Retinal pigment epithelial cell (primary cell): Measurements from ENCODE around the gene RILPL1.

Experiments used
- DNase-seq: peaks from one replicate; pipeline ENCODE4 v3.0.0-alpha.2; 2010; ENCODE audit warnings: low read depth
- H3K4me3 ChIP-seq: 2 replicates; pipeline ENCODE4 v1.5.1; 2011; ENCODE audit warnings: mild to moderate bottlenecking, low read length, control low read depth, moderate library complexity
- CTCF ChIP-seq: conservative IDR thresholded peaks from 2 replicates; pipeline ENCODE4 v1.5.1; 2011; ENCODE audit warnings: low read depth, low read length, control low read depth, inconsistent platforms

Gene RILPL1

GRCh38 chr12:123491481-123491880 is 42.0 kb downstream of the RILPL1 start:
- no peak for TF ChIP-seq CTCF

GRCh38 chr12:123491056-123491455 is 42.5 kb downstream of the RILPL1 start:
- no peak overlapping the region for H3K4me3 ChIP-seq
- TF ChIP-seq CTCF: no peak
- DNase-seq: no peak

More at GRCh38 chr12:123491481-123491880, 42.0 kb downstream of the RILPL1 start:
- DNase-seq: no peak
- no peak overlapping the region for H3K4me3 ChIP-seq

GRCh38 chr12:123490089-123490488 is 43.4 kb downstream of the RILPL1 start:
- DNase-seq: no peak
- TF ChIP-seq CTCF: no peak
- H3K4me3 ChIP-seq: no peak overlapping the region

GRCh38 chr12:123489580-123489979 is 43.9 kb downstream of the RILPL1 start:
- DNase-seq: no peak
- no peak for TF ChIP-seq CTCF
- H3K4me3 ChIP-seq: no peak overlapping the region

GRCh38 chr12:123488539-123489230 is 44.8 kb downstream of the RILPL1 start:
- no peak for DNase-seq
- no peak overlapping the region for H3K4me3 ChIP-seq
- no peak for TF ChIP-seq CTCF

- no peak for DNase-seq
- no peak overlapping the region for H3K4me3 ChIP-seq
- TF ChIP-seq CTCF: no peak
Measured at GRCh38 chr12:123487428-123487827, 46.1 kb downstream of the RILPL1 start.

- H3K4me3 ChIP-seq: no peak overlapping the region
- no peak for DNase-seq
- no peak for TF ChIP-seq CTCF
Measured at GRCh38 chr12:123485756-123486155, 47.8 kb downstream of the RILPL1 start.
